Measurements from ENCODE around the gene KLHL3. TPM values are rescaled to one million over a fixed set of nuclear protein-coding genes. Genes with fewer than 3 reads are reported as not detected.
A peak's percentile ranks its signal among the peaks of the same experiment; 100 is the strongest.

KLHL3 gene
- polyA plus RNA-seq, 1 experiment: 1.1 TPM

DNA sequence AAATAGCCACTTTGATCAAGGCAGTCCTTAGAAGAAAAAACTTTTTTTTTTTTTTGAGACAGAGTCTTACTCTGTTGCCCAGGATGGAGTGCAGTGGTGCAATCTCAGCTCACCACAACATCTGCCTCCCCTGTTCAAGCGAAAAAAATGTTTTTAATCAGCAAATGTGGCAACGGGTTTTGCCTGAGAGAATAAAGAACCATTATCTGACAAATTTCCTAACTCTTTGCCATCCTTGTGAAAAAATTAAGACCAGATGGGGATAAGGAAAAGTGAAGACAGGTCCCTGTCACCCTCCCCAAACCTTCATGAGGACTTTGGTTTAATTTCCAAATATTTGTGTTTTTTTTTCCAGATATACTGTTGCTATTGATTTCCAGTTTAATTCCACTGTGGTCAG is 129.5 kb downstream of the KLHL3 start:
- TF ChIP-seq, protein P1, sequence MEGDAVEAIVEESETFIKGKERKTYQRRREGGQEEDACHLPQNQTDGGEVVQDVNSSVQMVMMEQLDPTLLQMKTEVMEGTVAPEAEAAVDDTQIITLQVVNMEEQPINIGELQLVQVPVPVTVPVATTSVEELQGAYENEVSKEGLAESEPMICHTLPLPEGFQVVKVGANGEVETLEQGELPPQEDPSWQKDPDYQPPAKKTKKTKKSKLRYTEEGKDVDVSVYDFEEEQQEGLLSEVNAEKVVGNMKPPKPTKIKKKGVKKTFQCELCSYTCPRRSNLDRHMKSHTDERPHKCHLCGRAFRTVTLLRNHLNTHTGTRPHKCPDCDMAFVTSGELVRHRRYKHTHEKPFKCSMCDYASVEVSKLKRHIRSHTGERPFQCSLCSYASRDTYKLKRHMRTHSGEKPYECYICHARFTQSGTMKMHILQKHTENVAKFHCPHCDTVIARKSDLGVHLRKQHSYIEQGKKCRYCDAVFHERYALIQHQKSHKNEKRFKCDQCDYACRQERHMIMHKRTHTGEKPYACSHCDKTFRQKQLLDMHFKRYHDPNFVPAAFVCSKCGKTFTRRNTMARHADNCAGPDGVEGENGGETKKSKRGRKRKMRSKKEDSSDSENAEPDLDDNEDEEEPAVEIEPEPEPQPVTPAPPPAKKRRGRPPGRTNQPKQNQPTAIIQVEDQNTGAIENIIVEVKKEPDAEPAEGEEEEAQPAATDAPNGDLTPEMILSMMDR (IDR thresholded peaks at IDR 0.05; ENCODE audit: insufficient read depth, low read depth, low read length): no peak
- Histone ChIP-seq H3K4me3 (ENCODE audit: low read depth, low read length) (no peak overlapping the region), H3K36me3 (ENCODE audit: control insufficient read depth, insufficient read depth, low read length) (no peaks in the 10 kb centered on the region), H3K27me3 (ENCODE audit: control insufficient read depth, insufficient read depth, low read length) (peaks cover 1% of the 10 kb centered on the region; the same call in 1 of the 2 replicates)
- ChIA-PET POLR2A (no interaction called here), CTCF (interaction anchor here (0.7 kb wide), 1 partner anchor 144 kb away, joined by 4 read pairs; no protein-coding TSS in a partner anchor)
- no peak for DNase-seq (ENCODE audit: low read depth)

DNA sequence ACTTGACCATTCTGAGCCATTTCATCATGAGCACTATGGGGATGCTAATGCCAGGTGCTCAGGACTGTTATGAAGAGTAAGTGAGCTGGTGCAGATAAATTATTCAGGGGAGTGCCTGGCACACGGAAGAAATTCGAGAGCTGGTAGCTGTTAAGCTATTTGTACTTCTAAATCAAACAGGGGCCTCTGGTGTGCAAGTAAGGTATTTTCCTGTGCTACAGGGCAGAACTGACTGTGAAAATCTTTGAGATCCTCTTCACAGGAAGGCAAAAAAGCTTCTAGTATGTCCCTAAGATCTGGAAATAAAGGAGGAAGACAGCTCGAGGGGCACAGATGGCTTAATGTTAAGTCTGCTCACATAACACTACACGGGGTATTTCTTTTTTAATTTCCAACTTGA is 130.5 kb downstream of the KLHL3 start:
- TF ChIP-seq, protein P1 (IDR thresholded peaks at IDR 0.05; ENCODE audit: insufficient read depth, low read depth, low read length): 0 out of 2 replicates have a peak, but pooled peaks have one; percentile 25
- Histone ChIP-seq H3K27me3 (ENCODE audit: control insufficient read depth, insufficient read depth, low read length) (peaks cover 3% of the 10 kb centered on the region; the same call in 1 of the 2 replicates), H3K4me3 (ENCODE audit: low read depth, low read length) (no peak overlapping the region), H3K36me3 (ENCODE audit: control insufficient read depth, insufficient read depth, low read length) (no peaks in the 10 kb centered on the region)
- POLR2A ChIA-PET: no interaction called here
- CTCF ChIA-PET: interaction anchor here (0.7 to 2.1 kb wide), 5 partner anchors 13 to 285 kb away, joined by 4 to 6 read pairs (median 4); no protein-coding TSS in a partner anchor
- DNase-seq (ENCODE audit: low read depth): no peak

DNA sequence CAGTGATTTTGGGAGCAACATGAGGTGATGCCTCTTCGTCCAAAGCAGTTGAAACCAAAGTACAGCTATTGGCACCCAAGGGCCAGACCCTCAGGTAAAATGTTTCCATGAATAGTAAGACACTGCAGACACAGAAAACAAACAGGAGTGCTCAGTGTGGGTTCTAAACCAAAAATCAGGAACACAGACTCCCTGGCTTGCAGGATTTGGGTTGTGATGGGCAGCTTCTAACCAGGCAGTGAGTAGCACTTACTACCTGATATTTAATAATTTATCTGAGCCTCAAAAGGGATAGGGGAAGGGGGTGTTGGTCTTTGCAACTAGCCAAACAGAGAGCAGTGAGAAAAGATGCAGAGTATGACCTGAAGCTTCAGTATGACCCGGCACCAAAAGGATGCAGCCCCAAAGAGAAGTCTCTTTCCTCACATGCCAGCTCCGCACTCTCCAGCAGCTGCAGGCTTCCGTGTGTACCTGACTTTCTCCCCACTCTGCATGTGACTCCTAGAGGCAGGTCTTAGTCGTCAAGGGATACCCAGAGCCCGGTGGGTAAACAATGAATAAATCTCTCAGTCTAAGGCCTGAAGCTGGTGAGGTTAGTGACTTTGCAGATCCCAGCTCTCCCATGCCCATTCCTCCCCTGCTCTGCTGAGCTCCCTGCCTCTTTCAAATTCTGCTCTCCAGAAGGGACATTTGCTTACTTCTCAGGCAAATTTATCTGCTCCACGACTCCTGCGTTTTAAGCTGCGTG is 131.4 kb downstream of the KLHL3 start:
- POLR2A ChIA-PET: no interaction called here
- Histone ChIP-seq H3K36me3 (ENCODE audit: control insufficient read depth, insufficient read depth, low read length) (no peaks in the 10 kb centered on the region), H3K27me3 (ENCODE audit: control insufficient read depth, insufficient read depth, low read length) (peaks cover 7% of the 10 kb centered on the region), H3K4me3 (ENCODE audit: low read depth, low read length) (no peak overlapping the region)
- CTCF ChIA-PET: interaction anchor here (0.5 to 2.1 kb wide), 8 partner anchors 14 to 302 kb away, joined by 3 to 6 read pairs (median 4); no protein-coding TSS in a partner anchor
- TF ChIP-seq, protein P1 (IDR thresholded peaks at IDR 0.05; ENCODE audit: insufficient read depth, low read depth, low read length): no peak
- DNase-seq (ENCODE audit: low read depth): no peak

DNA sequence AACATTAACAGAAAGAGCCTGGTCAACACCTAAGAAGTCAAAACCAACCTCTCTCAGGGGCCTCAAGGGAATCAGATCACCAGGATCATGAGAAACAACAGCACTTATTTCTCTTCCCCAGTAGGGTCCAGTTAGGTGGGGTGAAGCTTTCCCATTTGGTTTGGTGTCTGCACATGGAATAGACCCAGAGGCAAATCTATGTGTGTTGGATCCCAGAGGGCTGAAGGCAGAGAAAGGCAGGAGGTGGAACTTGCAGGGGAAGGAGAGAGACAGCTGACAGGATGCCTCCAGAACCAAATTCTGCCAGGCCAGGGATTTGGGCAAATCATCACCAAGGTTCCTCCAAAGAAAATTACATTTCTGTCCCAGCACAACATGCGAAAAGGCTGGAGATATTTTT is 132.0 kb downstream of the KLHL3 start:
- peaks cover 10% of the 10 kb centered on the region for H3K27me3 ChIP-seq (ENCODE audit: control insufficient read depth, insufficient read depth, low read length)
- no peak for DNase-seq (ENCODE audit: low read depth)
- POLR2A ChIA-PET: no interaction called here
- TF ChIP-seq, protein P1 (IDR thresholded peaks at IDR 0.05; ENCODE audit: insufficient read depth, low read depth, low read length): no peak
- CTCF ChIA-PET: interaction anchor here (0.5 to 2.1 kb wide), 3 partner anchors 58 to 302 kb away, joined by 4 to 6 read pairs (median 5); no protein-coding TSS in a partner anchor
- no peaks in the 10 kb centered on the region for H3K36me3 ChIP-seq (ENCODE audit: control insufficient read depth, insufficient read depth, low read length)
- H3K4me3 ChIP-seq (ENCODE audit: low read depth, low read length): no peak overlapping the region

DNA sequence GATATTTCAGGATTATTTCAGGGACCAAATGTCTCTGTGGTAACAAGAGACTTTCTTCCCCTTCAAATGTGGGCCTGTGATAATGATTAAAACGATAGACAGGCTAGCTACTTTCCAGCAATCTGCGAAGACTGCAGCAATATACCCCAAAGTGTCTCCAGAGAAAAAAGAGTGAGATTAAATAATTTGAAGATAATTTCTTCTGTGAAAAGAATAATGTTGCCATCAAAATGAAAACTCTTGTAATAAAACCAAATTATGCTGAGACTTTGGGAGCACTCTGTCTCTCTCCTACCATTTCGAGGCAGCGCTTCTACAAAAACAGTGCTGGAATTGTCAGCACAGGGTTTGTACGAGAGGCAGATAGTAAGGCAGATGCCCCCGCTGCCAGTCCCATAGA is 132.5 kb downstream of the KLHL3 start:
- DNase-seq (ENCODE audit: low read depth): no peak
- Histone ChIP-seq H3K27me3 (ENCODE audit: control insufficient read depth, insufficient read depth, low read length) (peaks cover 14% of the 10 kb centered on the region), H3K36me3 (ENCODE audit: control insufficient read depth, insufficient read depth, low read length) (no peaks in the 10 kb centered on the region), H3K4me3 (ENCODE audit: low read depth, low read length) (no peak overlapping the region)
- CTCF ChIA-PET: interaction anchor here (1.9 kb wide), 1 partner anchor 99 kb away, joined by 4 read pairs; no protein-coding TSS in a partner anchor
- TF ChIP-seq, protein P1 (IDR thresholded peaks at IDR 0.05; ENCODE audit: insufficient read depth, low read depth, low read length): no peak
- POLR2A ChIA-PET: no interaction called here

Measured in BJ (cell line).